Omental fat pad (tissue), 4 donors: Measurements from ENCODE around the gene ARF1. TPM values are rescaled to one million over a fixed set of nuclear protein-coding genes. Genes with fewer than 3 reads are reported as not detected.

Experiments used
- ATAC-seq: fragments of 150-250 bp; one replicate; pipeline ENCODE4 v1.9.1; 2016; ENCODE audit warnings: mild to moderate bottlenecking, moderate library complexity; ENCODE audit not compliant: low FRiP score
- DNase-seq: peaks from one replicate; pipeline ENCODE4 v3.0.0-alpha.2; 2019; ENCODE audit warnings: low spot score
- CTCF ChIP-seq, 3 donors: fragments of 450-650 bp; IDR thresholded peaks; one replicate each; pipeline ENCODE4 v1.5.1; 2016 to 2017; ENCODE audit warnings: antibody characterized with exemption in 3 of 3, mild to moderate bottlenecking in 3 of 3, moderate library complexity in 2 of 3
- total RNA-seq, 4 donors: library from RNA; depleted of rRNA; stranded (reverse); fragments of >200 nt; gene quantifications; one replicate each; pipeline ENCODE4 v1.1.0, GENCODE V29; 2016

The ARF1 gene
- total RNA-seq, 4 donors from 2014 or later, result 273 to 440 (median 369) TPM

GRCh38 chr1:228071839-228072657 lies 10.5 kb upstream of the ARF1 start:
- TF ChIP-seq CTCF (IDR thresholded peaks at IDR 0.05), result no peak
- ATAC-seq, result no peak
- no peak for DNase-seq

GRCh38 chr1:228072658-228073043 lies 9.9 kb upstream of the ARF1 start:
- DNase-seq, result no peak
- ATAC-seq, result no peak
- TF ChIP-seq CTCF (IDR thresholded peaks at IDR 0.05), result no peak

GRCh38 chr1:228073061-228073856 lies 9.2 kb upstream of the ARF1 start:
- no peak for TF ChIP-seq CTCF (IDR thresholded peaks at IDR 0.05)
- ATAC-seq (no peak), DNase-seq (no peak)

GRCh38 chr1:228073857-228074545 lies 8.5 kb upstream of the ARF1 start:
- no peak for TF ChIP-seq CTCF (IDR thresholded peaks at IDR 0.05)
- ATAC-seq (no peak), DNase-seq (no peak)

- ATAC-seq, result no peak
- DNase-seq, result no peak
- TF ChIP-seq CTCF (IDR thresholded peaks at IDR 0.05), result no peak
These were observed 7.4 kb upstream of the ARF1 start for GRCh38 chr1:228074954-228075730.

GRCh38 chr1:228075801-228076271 lies 6.7 kb upstream of the ARF1 start:
- no peak for TF ChIP-seq CTCF (IDR thresholded peaks at IDR 0.05)
- ATAC-seq (no peak), DNase-seq (no peak)
